ENCODE results near the gene PPT2.
A peak's percentile ranks its signal among the peaks of the same experiment; 100 is the strongest.
"Not testable (repeated sequence)": the region's sequence is repeated elsewhere in the genome, so short reads cannot be mapped to it uniquely, and the experiment has no call there.

PPT2 gene

GRCh38 chr6:32195902-32196681 lies 42.2 kb downstream of the PPT2 start:
- Histone ChIP-seq H3K9me3 (ENCODE audit: control insufficient read depth, low read depth, low read length) (no peaks in the 10 kb centered on the region), H3K27ac (ENCODE audit: low read length) (peak overlapping the region; percentile 94), H3K27me3 (ENCODE audit: control insufficient read depth, insufficient read depth, low read length) (no peaks in the 10 kb centered on the region), H3K36me3 (ENCODE audit: control insufficient read depth, low read depth, low read length) (no peaks in the 10 kb centered on the region), H3K9ac (ENCODE audit: low read length) (peak overlapping the region; percentile 96), H3K4me3 (ENCODE audit: low read length) (peak overlapping the region; percentile 77), H3K4me1 (ENCODE audit: control insufficient read depth, low read depth, low read length) (peaks cover 28% of the 10 kb centered on the region)

DNA sequence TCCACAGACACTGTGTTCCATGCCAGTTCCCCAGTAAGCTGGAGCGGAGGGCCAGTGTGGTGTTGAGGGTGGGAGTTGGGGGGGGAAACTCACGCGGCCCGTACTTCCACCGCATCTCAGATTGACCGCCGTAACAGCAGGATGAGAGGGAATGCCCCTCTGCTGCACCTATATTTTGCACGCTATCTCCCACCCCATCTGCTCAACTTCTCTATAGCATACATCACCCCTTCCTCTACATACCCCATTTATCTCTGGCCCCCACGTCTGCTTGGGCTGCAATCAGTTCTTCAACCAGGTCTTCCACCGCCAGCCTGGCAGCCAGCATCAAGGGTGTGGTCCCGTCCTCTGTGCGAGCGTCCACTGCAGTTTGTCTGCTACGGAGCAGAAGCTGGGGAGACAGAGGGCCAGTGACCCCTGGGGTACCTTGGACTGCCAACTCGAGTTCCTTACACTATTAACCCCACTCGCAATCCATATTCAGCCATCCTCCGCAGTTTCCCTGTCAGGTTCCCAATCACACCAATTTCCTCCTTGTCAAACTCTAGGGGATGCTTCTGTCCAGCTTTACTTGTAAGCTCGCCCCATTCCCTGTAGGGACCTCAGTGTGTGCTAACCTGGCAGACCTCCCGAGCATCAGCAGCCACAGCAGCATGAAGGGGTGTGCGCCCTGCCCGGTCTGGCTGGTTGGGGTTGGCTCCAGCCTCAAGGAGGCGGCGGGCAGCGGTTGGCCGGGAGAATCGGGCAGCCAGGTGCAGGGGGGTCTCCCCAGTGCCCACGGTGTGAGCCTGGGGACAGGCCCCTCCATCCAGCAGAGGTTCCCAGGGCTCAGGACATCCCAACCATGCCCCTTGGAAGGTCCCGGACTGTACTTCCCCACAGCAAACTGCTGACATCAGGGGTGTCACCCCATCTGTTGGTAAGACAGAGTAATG lies 43.0 kb downstream of the PPT2 start:
- H3K4me1 ChIP-seq (ENCODE audit: control insufficient read depth, low read depth, low read length) = peaks cover 25% of the 10 kb centered on the region
- H3K9me3 ChIP-seq (ENCODE audit: control insufficient read depth, low read depth, low read length) = no peaks in the 10 kb centered on the region
- no peaks in the 10 kb centered on the region for H3K27me3 ChIP-seq (ENCODE audit: control insufficient read depth, insufficient read depth, low read length)
- peak overlapping the region; percentile 77 for H3K4me3 ChIP-seq (ENCODE audit: low read length)
- H3K27ac ChIP-seq (ENCODE audit: low read length) = peak overlapping the region; percentile 94
- peak overlapping the region; percentile 96 for H3K9ac ChIP-seq (ENCODE audit: low read length)
- H3K36me3 ChIP-seq (ENCODE audit: control insufficient read depth, low read depth, low read length) = no peaks in the 10 kb centered on the region

DNA sequence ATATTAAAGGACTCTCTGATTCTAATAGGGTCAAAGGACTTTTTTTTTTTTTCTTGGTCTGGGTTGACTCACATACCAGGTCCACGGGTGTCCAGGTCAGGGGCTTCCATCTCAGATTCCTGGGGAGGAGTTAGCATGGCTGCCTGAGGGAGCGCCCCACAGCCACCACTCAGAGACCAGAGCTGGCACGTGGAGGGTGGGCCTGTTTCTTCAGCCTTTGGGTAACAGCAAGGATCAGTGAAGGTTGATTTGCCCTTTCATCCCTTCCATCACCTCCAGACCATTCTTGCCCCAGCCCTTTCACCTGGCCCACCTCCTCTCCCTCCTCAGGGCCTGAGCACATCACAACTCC lies 44.4 kb downstream of the PPT2 start:
- peaks cover 16% of the 10 kb centered on the region for H3K4me1 ChIP-seq (ENCODE audit: control insufficient read depth, low read depth, low read length)
- H3K36me3 ChIP-seq (ENCODE audit: control insufficient read depth, low read depth, low read length) = no peaks in the 10 kb centered on the region
- H3K27ac ChIP-seq (ENCODE audit: low read length) = no peak overlapping the region
- H3K9me3 ChIP-seq (ENCODE audit: control insufficient read depth, low read depth, low read length) = no peaks in the 10 kb centered on the region
- H3K27me3 ChIP-seq (ENCODE audit: control insufficient read depth, insufficient read depth, low read length) = no peaks in the 10 kb centered on the region
- no peak overlapping the region for H3K4me3 ChIP-seq (ENCODE audit: low read length)
- H3K9ac ChIP-seq (ENCODE audit: low read length) = no peak overlapping the region

DNA sequence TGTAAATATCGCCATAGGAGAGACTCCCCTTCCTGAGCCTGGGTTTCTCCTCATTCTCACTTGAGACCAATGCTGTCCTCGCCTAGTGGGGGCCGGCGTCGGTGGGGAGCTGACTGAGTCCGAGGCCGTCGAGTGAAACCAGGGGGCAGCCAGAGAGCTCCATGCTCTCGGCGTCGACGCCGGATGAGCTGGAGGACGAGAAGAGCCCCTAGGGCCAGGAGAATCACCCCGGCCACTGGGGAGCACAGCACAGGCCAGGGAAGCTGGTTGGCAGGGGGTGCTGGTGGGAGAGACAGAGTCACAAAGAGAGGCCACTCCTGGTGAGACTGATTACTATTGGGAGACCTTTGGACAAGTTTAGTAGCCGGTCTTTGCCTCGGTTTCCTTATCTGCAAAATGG lies 44.9 kb downstream of the PPT2 start:
- H3K9me3 ChIP-seq (ENCODE audit: control insufficient read depth, low read depth, low read length) = no peaks in the 10 kb centered on the region
- H3K9ac ChIP-seq (ENCODE audit: low read length) = no peak overlapping the region
- H3K4me1 ChIP-seq (ENCODE audit: control insufficient read depth, low read depth, low read length) = peaks cover 16% of the 10 kb centered on the region
- H3K27ac ChIP-seq (ENCODE audit: low read length) = no peak overlapping the region
- H3K4me3 ChIP-seq (ENCODE audit: low read length) = no peak overlapping the region
- no peaks in the 10 kb centered on the region for H3K36me3 ChIP-seq (ENCODE audit: control insufficient read depth, low read depth, low read length)
- no peaks in the 10 kb centered on the region for H3K27me3 ChIP-seq (ENCODE audit: control insufficient read depth, insufficient read depth, low read length)

- H3K4me1 ChIP-seq (ENCODE audit: control insufficient read depth, low read depth, low read length) = peaks cover 4% of the 10 kb centered on the region
- H3K27me3 ChIP-seq (ENCODE audit: control insufficient read depth, insufficient read depth, low read length) = no peaks in the 10 kb centered on the region
- no peak overlapping the region for H3K4me3 ChIP-seq (ENCODE audit: low read length)
- no peaks in the 10 kb centered on the region for H3K9me3 ChIP-seq (ENCODE audit: control insufficient read depth, low read depth, low read length)
- no peak overlapping the region for H3K9ac ChIP-seq (ENCODE audit: low read length)
- no peak overlapping the region for H3K27ac ChIP-seq (ENCODE audit: low read length)
- H3K36me3 ChIP-seq (ENCODE audit: control insufficient read depth, low read depth, low read length) = no peaks in the 10 kb centered on the region
Observed at GRCh38 chr6:32200711-32201475, 47.0 kb downstream of the PPT2 start.

GRCh38 chr6:32202186-32202585 lies 48.2 kb downstream of the PPT2 start:
- H3K4me3 ChIP-seq (ENCODE audit: low read length) = no peak overlapping the region
- H3K36me3 ChIP-seq (ENCODE audit: control insufficient read depth, low read depth, low read length) = no peaks in the 10 kb centered on the region
- H3K4me1 ChIP-seq (ENCODE audit: control insufficient read depth, low read depth, low read length) = peaks cover under 1% of the 10 kb centered on the region
- H3K27ac ChIP-seq (ENCODE audit: low read length) = no peak overlapping the region
- H3K27me3 ChIP-seq (ENCODE audit: control insufficient read depth, insufficient read depth, low read length) = no peaks in the 10 kb centered on the region
- no peak overlapping the region for H3K9ac ChIP-seq (ENCODE audit: low read length)
- H3K9me3 ChIP-seq (ENCODE audit: control insufficient read depth, low read depth, low read length) = no peaks in the 10 kb centered on the region

DNA sequence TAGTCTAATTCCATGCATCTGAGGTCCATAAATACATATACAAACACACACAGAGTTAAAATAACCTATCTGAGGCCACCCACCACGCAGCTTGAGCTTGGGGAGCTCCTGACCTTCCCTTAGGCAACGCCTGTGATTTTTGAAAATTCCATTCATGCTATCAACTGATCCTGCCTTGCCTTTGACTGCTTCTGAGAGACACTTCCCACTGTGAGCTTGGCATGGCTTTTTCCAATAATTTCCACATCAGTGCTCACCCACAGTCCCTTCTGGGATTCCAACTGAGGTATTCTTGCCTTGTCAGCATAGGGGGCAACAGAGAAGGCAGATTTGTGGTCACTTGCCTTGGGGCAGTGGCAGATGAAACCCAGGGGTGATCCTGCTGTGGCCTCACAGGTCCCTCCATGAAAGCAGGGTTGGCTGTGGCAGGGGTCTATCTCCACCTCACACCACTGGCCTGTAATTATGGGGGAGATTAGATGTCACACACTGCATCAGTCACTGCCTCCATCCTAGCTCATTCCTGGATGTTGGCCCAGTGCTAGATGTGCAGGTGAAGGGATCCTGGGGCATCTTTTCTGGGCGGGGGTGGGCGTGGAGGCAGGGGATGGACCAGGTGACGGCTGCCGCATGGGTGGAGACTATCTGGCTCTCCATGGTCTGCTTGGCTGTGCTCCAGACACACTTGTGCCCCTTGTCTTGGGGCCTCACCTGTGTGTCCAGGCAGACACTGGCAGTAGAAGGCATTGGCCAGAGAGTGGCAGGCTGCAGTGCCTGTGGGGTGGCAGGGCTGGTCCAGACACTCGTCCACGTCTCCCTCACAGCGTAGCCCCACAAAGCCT lies 49.7 kb downstream of the PPT2 start:
- Histone ChIP-seq H3K36me3 (ENCODE audit: control insufficient read depth, low read depth, low read length) (no peaks in the 10 kb centered on the region), H3K4me3 (ENCODE audit: low read length) (no peak overlapping the region), H3K9me3 (ENCODE audit: control insufficient read depth, low read depth, low read length) (no peaks in the 10 kb centered on the region), H3K4me1 (ENCODE audit: control insufficient read depth, low read depth, low read length) (no peaks in the 10 kb centered on the region), H3K27me3 (ENCODE audit: control insufficient read depth, insufficient read depth, low read length) (no peaks in the 10 kb centered on the region), H3K27ac (ENCODE audit: low read length) (no peak overlapping the region), H3K9ac (ENCODE audit: low read length) (no peak overlapping the region)

DNA sequence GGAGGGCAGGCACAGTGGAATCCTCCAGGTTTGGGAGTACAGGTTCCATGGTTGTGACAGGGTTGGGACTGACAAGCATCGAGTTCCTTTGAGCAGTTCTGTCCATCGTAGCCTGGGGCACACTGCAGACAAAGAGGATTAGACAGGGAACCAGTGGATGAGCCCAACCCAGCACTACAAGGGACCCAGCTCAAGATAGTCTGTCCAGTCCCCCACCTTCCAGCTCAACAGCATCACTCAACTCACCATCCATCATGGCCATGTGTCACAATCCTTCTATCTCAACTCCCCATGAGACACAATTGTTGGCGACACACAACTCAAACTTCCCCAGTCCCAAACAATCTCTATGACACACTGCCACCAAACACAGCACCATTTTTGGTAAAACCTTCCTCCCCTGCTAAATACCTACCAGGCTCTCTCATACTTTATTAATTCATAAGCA lies 50.4 kb downstream of the PPT2 start:
- Histone ChIP-seq H3K4me3 (ENCODE audit: low read length) (no peak overlapping the region), H3K9me3 (ENCODE audit: control insufficient read depth, low read depth, low read length) (no peaks in the 10 kb centered on the region), H3K27me3 (ENCODE audit: control insufficient read depth, insufficient read depth, low read length) (no peaks in the 10 kb centered on the region), H3K36me3 (ENCODE audit: control insufficient read depth, low read depth, low read length) (no peaks in the 10 kb centered on the region), H3K9ac (ENCODE audit: low read length) (no peak overlapping the region), H3K4me1 (ENCODE audit: control insufficient read depth, low read depth, low read length) (no peaks in the 10 kb centered on the region), H3K27ac (ENCODE audit: low read length) (no peak overlapping the region)

DNA sequence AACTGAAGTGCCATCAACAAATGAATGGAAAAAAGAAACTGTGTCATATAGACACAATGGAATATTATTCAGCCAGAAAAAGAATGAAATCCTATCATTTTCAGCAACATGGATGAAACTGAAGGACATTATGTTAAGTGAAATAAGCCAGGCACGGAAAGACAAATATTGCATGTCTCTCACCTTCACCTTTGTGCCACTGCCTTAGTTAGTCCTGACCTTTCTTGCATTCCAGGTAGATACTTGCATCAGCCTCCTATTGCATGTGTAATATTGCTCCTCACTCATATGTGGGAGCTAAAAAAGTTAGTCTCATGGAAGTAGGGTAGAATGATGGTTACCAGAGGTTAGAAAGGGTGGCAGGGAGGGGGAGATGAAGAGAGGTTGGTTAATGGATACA lies 55.1 kb downstream of the PPT2 start:
- Histone ChIP-seq H3K4me1 (ENCODE audit: control insufficient read depth, low read depth, low read length) (no peaks in the 10 kb centered on the region), H3K4me3 (ENCODE audit: low read length) (no peak overlapping the region), H3K27ac (ENCODE audit: low read length) (no peak overlapping the region), H3K36me3 (ENCODE audit: control insufficient read depth, low read depth, low read length) (no peaks in the 10 kb centered on the region), H3K27me3 (ENCODE audit: control insufficient read depth, insufficient read depth, low read length) (no peaks in the 10 kb centered on the region), H3K9me3 (ENCODE audit: control insufficient read depth, low read depth, low read length) (no peaks in the 10 kb centered on the region), H3K9ac (ENCODE audit: low read length) (no peak overlapping the region)

DNA sequence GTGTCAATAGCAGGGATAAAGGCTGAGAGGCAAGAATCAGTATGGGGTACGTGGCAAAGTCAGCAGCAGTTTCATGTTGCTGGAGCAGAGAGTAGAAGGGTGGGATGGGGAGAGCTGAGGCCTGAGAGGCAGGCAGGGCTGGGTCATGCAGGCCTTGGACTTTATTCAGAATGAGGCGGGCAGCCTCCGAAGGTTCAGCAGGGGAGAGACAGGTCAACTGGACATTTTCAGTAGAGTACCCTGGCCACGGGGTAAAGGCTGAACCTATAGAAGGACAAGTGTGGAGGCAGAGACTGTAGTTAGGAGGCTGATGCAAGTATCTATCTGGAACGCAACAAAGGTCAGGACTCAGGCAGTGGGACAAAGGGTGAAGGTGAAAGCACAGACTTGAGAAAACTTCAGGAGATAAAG lies 56.3 kb downstream of the PPT2 start:
- Histone ChIP-seq H3K9me3 (ENCODE audit: control insufficient read depth, low read depth, low read length) (no peaks in the 10 kb centered on the region), H3K27ac (ENCODE audit: low read length) (no peak overlapping the region), H3K36me3 (ENCODE audit: control insufficient read depth, low read depth, low read length) (no peaks in the 10 kb centered on the region), H3K4me3 (ENCODE audit: low read length) (no peak overlapping the region), H3K4me1 (ENCODE audit: control insufficient read depth, low read depth, low read length) (no peaks in the 10 kb centered on the region), H3K9ac (ENCODE audit: low read length) (no peak overlapping the region), H3K27me3 (ENCODE audit: control insufficient read depth, insufficient read depth, low read length) (no peaks in the 10 kb centered on the region)

DNA sequence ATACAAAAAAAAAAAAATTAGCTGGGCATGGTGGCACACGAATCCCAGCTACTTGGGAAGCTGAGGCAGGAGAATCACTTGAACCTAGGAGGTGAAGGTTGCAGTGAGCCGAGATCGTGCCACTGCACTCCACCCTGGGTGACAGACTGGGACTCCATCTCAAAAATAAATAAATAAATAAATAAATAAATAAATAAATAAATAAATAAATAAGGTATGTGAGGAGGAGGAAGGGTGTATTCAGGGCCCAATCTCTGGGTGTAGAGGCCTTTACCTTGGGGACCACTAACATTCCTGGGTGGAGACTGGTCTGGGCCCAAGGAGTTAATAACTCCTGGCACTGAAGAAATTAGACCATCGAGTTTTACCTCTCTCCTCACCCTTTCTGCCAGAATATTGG lies 57.5 kb downstream of the PPT2 start:
- H3K27me3 ChIP-seq (ENCODE audit: control insufficient read depth, insufficient read depth, low read length); H3K9me3 ChIP-seq (ENCODE audit: control insufficient read depth, low read depth, low read length); H3K9ac ChIP-seq (ENCODE audit: low read length); H3K4me1 ChIP-seq (ENCODE audit: control insufficient read depth, low read depth, low read length); H3K4me3 ChIP-seq (ENCODE audit: low read length); H3K27ac ChIP-seq (ENCODE audit: low read length); H3K36me3 ChIP-seq (ENCODE audit: control insufficient read depth, low read depth, low read length): not testable (repeated sequence)
